Activated T-cell treated with anti-CD3 and anti-CD28 coated beads for 4 hours (primary cell): ENCODE results near the gene IL1F10.
A peak's percentile ranks its signal among the peaks of the same experiment; 100 is the strongest.
"Not testable (repeated sequence)": the region's sequence is repeated elsewhere in the genome, so short reads cannot be mapped to it uniquely, and the experiment has no call there.

Source experiments
- DNase-seq: peaks from one replicate; pipeline ENCODE4 v3.0.0-alpha.2; 2020

Gene IL1F10

DNA sequence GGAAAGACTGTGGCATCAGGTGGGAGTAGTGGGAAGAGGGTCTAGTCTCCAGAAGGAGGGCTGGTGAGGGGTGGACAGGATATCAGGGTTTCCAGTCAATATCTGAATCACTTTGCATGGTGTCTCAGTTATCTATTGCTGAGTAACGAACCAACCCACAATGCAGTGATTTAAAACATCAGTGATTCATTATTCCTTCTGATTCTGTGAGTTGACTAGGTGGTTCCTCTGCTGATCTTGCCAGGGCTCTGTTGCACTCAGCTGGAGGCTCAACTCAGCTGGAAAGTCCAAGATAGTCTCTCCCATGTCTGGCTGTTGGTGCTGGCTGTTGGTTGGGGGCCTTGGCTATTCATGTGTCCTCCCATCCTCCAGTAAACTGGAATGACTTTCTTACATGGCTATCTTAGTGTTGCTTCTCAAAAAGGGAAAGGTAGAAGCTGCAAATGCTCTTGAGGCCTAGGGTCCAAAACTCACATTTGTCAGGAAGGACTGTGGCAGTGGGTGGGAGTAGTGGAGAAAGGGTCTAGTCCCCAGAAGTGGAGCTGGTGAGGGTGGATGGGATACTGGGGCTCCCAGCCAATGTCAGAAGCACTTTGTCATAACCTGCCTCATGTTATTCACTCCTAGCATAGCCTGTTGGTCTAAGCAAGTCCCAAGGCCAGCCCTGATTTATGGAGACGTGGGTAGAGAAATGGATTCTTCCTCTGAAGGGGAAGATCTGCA lies 13.9 kb downstream of the IL1F10 start:
- DNase-seq, result no peak

GRCh38 chr2:113083296-113083695 lies 15.5 kb downstream of the IL1F10 start:
- no peak for DNase-seq

DNA sequence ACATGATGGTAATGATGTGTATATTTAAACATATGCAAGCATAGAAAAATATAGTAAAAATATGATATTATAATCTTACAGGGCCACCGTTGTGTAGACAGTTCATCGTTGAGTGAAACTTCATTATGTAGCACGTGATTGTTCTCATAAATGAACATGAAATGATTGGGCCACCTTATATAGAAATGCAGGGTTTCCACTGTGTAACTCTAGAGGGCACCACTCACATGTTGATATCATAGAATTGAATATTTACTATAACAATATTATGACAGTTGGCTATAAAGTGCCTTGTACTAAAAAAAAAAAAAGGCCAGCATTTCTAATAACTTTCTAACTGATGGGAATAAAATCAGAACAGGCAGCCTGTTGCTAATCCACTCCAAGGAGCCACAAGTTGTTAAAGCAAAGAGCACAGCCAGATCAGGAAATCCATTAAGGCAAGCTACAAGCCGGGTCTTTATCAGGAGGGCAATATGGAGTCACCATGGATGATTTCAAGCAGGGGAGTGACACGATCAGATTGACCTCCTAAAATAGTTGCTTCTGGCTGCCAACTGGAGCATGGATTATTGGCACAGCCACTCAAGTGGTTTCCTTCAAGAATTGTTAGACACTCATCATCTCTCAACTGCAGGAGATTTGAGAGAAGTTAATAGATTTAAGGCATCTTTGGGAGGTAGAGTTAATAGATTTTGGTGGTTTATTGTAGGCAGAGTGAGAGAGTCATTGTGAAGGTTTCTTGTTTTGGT lies 16.7 kb downstream of the IL1F10 start:
- no peak for DNase-seq

- no peak for DNase-seq
These were observed 17.8 kb downstream of the IL1F10 start for GRCh38 chr2:113085542-113085941.

GRCh38 chr2:113088213-113088992 lies 20.6 kb downstream of the IL1F10 start:
- DNase-seq, result no peak

DNA sequence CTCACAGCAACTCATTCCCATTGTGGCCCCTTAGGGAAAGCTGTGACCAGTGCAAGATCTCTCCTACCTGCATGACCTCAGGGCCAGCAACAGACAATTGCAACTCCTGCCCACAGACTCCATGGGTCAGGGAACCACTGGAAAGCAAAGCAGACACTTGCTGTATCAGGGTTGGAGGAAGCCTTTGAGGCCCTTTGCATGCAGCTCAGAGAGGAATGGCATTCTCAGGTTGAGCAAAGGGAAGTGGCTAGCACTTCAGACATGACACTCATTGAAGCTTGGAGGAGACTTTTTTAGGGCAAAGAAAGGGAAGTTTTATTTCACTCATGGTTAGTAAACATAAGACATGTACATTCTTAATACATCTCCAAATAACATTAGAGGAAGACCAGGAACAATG lies 22.1 kb downstream of the IL1F10 start:
- DNase-seq, result no peak

DNA sequence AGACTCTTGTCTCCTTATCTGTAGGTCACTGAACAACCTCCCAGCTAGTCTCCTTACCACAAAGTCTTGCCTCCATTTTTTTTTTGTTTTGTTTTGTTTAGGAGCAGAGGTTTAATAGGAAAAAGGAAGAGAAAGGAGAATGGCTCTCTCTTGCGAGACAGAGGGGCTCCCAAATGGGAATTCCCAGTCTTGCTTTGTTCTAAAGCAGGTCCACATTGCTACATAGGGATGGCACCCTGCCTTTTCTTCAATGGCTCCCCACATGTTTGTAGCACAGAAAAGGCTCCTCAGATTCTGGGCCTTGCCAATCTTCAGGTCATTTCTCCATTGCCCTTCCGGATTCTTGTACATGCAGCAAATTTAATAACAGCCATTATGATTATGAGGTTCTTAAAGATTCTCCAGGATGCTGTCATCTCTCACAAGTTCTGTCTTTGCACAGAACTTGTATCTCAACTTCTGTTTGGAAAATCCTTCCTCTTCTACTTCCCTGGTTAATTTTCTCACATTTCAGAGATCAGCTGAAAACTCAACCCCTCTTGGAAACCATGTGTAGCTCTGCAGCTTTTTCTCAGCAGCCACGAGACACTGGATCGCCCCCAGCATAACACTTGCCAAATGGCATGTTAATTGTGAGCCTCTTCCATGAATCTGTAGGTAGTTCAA lies 23.6 kb downstream of the IL1F10 start:
- DNase-seq, result no peak

DNA sequence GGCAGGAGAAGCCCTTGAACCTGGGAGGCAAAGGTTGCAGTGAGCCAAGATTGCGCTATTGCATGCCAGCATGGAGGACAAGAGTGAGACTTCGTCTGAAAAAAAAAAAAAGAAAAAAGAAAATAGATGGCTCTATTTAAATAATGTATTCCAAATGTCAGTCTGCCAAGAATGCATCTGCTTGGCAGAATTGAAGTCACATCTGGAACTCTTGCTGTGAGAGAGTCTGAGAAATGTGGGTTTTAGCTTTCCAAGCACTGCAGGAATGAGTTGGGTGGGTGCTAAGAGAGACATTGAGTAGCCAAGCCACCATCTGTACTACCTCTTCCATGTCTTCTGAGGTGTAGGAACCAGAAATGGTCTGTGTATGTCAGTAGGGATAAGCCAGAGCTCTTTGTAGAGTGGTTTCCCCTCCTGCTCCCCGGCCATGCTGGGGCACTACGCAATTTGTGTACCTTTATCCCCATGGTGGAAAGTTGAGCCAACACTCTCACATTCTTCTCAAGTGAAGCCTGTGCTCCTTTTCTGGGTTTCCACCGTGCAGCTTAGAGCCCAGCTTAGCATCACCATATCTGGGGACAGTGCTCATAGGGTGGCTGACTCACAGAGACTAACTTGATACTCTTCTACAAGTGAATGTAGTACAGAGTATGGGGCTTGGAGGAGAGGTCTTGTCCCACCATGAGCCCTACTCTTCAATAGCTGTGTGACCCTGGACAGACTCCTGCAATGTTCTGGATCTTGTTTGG lies 25.3 kb downstream of the IL1F10 start:
- no peak for DNase-seq

DNA sequence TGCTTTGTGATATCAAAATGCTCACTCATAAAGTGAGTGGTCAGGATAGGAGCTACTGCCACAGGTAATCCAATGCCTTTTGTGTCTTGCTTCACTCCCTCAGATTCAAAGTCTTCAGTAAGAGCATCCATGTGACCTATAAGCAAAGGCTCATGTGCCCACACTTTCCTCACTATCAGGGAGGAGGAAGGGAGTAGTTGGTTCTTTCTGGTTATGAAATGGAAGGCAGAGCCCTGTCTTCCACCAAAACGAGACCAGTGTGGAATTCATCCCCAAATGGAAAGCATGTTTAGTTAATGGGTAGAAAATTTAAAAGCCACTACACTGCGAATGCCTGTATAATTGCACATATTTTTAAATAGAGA lies 25.8 kb downstream of the IL1F10 start:
- DNase-seq, result no peak

GRCh38 chr2:113096306-113096705 lies 28.5 kb downstream of the IL1F10 start:
- DNase-seq, result not testable (repeated sequence)

DNA sequence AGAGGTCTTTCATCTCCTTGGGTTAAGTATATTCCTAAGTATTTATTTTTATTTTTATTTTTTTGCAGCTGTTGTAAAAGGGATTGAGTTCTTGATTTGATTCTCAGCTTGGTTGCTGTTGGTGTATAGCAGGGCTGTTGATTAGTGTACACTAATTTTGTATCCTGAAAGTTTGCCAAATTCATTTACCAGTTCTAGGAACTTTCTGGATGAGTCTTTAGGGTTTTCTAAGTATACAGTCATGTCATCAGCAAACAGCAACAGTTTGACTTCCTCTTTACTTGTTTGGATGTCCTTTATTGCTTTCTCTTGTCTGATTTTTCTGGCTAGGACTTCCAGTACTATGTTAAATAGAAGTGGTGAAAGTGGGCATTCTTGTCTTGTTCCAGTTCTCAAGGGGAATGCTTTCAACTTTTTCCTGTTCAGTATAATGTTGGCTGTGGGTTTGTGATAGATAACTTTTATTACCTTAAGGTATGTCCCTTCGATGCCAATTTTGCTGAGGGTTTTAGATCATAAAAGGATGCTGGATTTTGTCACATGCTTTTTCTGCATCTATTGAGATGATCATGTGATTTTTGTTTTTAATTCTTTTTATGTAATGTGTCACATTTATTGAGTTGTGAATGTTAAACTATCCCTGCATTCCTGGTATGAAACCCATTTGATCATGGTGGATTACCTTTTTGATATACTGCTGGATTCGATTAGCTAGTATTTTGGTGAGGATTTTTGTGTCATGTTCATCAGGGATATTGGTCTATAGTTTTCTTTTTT lies 29.3 kb downstream of the IL1F10 start:
- not testable (repeated sequence) for DNase-seq

DNA sequence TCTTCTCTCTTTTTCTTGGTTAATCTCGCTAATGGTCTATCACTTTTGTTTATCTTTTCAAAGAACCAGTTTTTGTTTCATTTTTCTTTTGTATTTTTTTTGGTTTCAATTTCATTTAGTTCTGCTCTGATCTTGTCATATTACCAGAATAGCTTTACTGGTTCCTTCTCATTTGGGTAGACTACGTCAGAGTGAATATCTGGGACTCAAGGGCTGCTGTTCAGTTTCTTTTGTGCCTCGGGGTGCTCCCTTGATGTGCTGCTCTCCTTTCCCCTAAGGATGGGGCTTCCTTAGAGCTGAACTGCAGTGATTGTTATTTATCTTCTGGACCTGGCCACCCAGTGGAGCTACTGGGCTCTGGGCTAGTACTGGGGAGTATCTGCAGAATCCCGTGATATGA lies 30.3 kb downstream of the IL1F10 start:
- DNase-seq, result no peak

DNA sequence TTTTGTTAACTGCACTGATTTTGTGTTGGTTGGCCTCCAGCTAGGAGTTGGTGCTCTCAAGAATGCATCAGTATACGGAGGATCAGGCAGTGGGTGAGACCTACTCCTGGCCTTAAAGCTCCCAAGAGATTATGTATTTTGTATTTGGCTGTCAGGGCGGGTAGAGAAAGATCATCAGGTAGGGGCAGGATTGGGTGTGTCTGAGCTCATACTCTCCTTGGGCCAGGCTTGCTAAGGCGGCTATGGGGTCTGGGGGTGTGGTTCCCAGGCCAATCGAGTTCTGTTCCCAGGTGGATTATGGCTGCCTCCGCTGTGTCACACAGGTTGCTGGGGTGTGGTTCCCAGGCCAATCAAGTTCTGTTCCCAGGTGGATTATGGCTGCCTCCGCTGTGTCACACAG lies 30.8 kb downstream of the IL1F10 start:
- DNase-seq, result no peak

DNA sequence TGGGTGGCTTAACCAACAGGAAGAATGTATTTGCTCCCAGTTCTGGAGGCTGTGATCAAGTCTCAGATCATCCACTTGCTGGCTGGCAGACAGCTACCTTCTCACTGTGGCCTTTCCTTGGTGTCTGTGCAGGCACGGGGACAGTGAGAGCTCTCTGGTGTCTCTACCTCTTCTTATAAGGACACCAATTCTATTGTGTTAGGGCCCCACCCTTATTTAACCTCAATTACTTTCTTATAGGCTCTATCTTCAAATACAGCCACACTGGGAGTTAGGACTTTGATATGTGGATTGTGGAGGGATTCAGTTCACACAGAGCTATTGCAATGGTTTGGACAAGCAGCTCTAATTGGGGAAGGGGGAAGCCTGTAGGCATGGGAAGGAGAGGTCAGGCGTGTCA lies 34.4 kb downstream of the IL1F10 start:
- no peak for DNase-seq

DNA sequence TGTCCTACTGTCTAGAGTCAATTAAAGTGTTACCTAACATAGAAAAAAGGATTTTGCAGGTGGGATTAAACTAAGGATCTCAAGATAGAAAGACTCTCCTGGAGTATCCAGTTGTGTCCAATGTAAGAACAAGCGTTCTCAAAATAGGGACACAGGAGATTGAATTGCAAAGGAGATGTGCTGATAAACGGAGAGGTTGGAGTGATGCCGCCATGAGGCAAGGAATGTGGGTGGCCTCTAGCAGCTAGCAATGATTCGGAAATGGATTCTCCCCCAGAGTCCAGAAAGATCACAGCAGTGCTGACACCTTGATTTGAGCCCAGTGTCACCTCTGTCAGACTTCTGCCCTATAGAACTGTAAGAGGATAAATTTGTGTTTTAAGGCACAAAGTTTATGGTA lies 35.5 kb downstream of the IL1F10 start:
- no peak for DNase-seq

DNA sequence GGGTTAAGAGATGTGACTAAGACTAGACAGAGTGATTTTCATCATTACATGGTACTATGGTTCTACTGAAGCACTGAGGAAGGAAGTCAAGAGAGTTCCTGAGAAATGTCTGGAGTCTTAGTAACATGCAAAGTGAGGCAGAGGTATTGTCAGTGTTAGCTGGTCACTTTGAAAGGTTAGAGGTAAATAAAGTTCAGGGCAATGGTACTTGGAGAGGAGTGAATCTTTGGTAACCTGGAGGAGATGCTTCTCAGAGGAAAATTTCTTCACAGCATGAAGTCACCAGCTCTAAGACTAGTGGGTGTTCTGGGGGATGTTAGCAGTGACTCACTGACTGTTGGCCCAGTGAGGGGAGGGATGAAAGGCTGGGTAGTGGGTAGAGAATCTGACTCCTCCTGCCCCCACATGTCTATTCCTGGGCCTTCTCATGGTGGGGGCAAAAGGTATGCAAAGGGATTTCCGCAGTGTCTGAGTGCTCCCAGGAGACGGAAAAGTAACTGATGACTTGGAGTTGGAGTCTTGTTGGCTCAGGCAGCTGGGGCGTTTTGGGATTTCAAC lies 36.4 kb downstream of the IL1F10 start:
- DNase-seq, result no peak

DNA sequence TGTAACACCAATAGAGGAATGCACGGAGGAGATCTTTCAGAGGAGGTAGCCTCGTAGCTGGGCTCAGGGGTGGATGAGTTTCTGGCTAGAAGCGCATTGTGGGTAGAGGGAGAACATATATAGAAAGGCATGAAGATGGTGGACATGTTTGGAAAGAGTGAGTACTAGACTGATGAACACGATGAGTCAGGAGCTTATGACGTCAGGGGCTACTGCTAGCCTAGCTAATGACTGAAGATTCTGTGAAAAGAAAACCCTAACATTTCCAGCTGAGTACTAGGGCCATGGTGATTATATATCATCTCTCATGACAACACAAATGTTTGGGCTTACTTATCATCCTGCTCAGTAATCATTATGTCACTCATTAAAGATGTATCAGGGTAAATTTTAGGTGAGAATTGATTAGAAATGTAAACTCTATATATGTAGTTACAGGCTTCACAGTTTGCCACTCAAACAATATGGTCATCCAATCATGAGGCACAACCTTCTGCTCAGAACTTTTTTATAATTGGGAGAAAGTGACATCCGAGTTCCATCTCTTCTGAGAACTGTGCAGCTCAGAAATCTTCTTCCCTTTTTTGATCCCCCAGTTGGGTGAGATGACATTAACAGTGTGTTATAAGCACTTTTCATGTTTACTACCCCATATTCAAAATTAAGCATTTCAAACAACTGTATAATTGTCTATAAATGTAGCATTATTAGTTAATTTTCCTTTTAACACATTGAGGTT lies 37.4 kb downstream of the IL1F10 start:
- peak; percentile 21 for DNase-seq

DNA sequence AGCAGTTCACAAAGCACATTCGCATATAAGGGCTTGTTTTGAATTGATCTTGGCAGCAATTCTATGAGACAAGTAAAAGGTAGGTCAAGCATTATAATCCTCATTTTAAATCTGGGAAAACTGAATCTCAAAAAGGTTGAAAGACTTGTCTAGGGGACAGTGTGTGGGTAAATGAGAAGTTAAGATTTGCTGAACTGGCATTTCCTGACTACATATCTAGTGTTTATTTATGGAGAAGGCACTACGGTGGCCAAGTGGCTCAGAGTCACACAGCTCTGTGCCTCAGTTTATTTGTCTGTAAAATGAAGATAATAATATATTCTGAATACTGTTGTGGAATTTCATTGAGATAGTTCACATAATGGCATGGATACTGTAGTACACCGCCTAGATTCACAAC lies 43.4 kb downstream of the IL1F10 start:
- no peak for DNase-seq

DNA sequence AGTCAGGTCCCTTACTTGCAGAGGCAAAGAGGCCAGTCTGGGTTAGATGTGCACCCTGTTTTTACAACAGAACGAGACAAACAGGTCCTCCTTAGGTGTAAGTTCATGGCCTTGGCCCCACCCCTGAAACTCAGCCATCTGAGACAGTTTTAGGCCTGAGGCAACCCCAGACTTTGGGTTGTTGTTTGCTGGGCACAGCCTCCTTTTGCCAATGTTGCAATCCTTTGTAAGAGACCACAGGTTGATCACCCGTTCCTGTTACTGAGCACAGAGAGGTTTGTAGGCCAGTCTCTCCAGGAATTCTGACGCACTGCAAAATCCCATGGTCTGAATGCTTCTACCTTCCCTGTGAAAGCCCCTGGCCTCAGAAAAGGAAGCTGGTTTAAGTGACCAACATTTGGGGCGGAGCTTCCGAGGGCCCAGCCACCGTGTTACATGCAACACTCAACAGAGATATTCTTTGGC lies 44.1 kb downstream of the IL1F10 start:
- no peak for DNase-seq

DNA sequence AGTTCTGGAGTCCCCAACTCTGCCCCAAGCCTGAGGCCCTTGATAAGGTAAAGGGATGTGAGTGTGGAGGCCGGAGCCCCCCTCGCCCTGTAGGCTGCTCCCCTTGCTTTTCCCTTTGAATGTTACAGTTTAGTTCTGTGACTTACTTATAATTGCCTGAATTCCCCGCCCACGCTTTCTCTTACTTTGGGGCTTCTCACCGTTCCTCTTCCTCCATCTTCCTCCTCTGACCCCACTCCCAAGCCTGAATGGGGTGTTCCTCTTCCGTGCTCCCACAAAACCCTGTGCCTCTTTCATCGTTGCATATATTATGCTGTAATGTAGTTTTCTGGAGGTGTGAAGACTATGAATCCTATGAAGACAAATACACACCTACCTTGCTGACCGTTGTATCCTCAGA lies 44.7 kb downstream of the IL1F10 start:
- DNase-seq, result no peak

GRCh38 chr2:113112871-113113270 lies 45.1 kb downstream of the IL1F10 start:
- no peak for DNase-seq
